HepG2 (cell line): Measurements from ENCODE around the gene DCUN1D2. TPM values are rescaled to one million over a fixed set of nuclear protein-coding genes. Genes with fewer than 3 reads are reported as not detected.

Experiments
- ATM ChIP-seq: fragments of 450-650 bp; IDR thresholded peaks from 2 replicates; pipeline ENCODE4 v1.7.1; 2017; ENCODE audit warnings: mild to moderate bottlenecking, borderline replicate concordance
- DBP ChIP-seq: sonication (generic); formaldehyde crosslinking; IDR thresholded peaks from 2 replicates; pipeline ENCODE4 v1.4.0; 2020; ENCODE audit warnings: missing genetic modification reagents; ENCODE audit errors: not compliant biosample characterization
- ERF ChIP-seq: IDR thresholded peaks from 2 replicates; pipeline ENCODE4 v1.6.1; 2018; ENCODE audit warnings: missing biosample characterization, missing genetic modification reagents
- GZF1 ChIP-seq: sonication (generic); formaldehyde crosslinking; IDR thresholded peaks from 2 replicates; pipeline ENCODE4 v1.5.1; 2020; ENCODE audit warnings: mild to moderate bottlenecking, missing genetic modification reagents
- MAFK ChIP-seq, 2 experiments: IDR thresholded peaks in 1 of 2; conservative IDR thresholded peaks in 1 of 2; 2 replicates each; pipeline ENCODE4 v1.6.1; 2011; ENCODE audit warnings: improper control_type of control experiment in 2 of 2, low read length in 2 of 2
- POGZ ChIP-seq: sonication (generic); formaldehyde crosslinking; IDR thresholded peaks from 2 replicates; pipeline ENCODE4 v1.4.0; 2020; ENCODE audit warnings: mild to moderate bottlenecking, missing genetic modification reagents
- RFX3 ChIP-seq: IDR thresholded peaks from 2 replicates; pipeline ENCODE4 v1.6.1; 2016; ENCODE audit warnings: missing biosample characterization, missing genetic modification reagents
- SIN3B ChIP-seq: fragments of 150-350 bp; IDR thresholded peaks from 2 replicates; pipeline ENCODE4 v1.6.1; 2014; ENCODE audit warnings: low read length
- STAT5B ChIP-seq: sonication (generic); formaldehyde crosslinking; IDR thresholded peaks from 2 replicates; pipeline ENCODE4 v1.4.0; 2020; ENCODE audit warnings: missing genetic modification reagents
- THAP11 ChIP-seq: IDR thresholded peaks from 2 replicates; pipeline ENCODE4 v1.6.1; 2016; ENCODE audit warnings: missing biosample characterization, missing genetic modification reagents
- THRA ChIP-seq: sonication (generic); formaldehyde crosslinking; IDR thresholded peaks from 2 replicates; pipeline ENCODE4 v1.4.0; 2020; ENCODE audit warnings: missing genetic modification reagents, borderline replicate concordance
- XBP1 ChIP-seq: sonication (generic); formaldehyde crosslinking; IDR thresholded peaks from 2 replicates; pipeline ENCODE4 v1.5.0; 2020; ENCODE audit warnings: missing genetic modification reagents
- ZBTB8A ChIP-seq: sonication (generic); formaldehyde crosslinking; IDR thresholded peaks from 2 replicates; pipeline ENCODE4 v1.4.0; 2020; ENCODE audit warnings: mild to moderate bottlenecking, low read depth, missing genetic modification reagents, borderline replicate concordance
- ZNF503 ChIP-seq: sonication (generic); formaldehyde crosslinking; IDR thresholded peaks from 2 replicates; pipeline ENCODE4 v1.4.0; 2020; ENCODE audit warnings: missing genetic modification reagents
- ZNF512 ChIP-seq: sonication (generic); formaldehyde crosslinking; IDR thresholded peaks from 2 replicates; pipeline ENCODE4 v1.4.0; 2020; ENCODE audit warnings: mild to moderate bottlenecking, missing genetic modification reagents
- ZNF543 ChIP-seq: sonication (generic); formaldehyde crosslinking; IDR thresholded peaks from 2 replicates; pipeline ENCODE4 v1.4.0; 2020; ENCODE audit warnings: mild to moderate bottlenecking, missing genetic modification reagents
- ZNF552 ChIP-seq: sonication (generic); formaldehyde crosslinking; IDR thresholded peaks from 2 replicates; pipeline ENCODE4 v1.9.0; 2022; ENCODE audit warnings: missing genetic modification reagents, mild to moderate bottlenecking, borderline replicate concordance
- ZNF577 ChIP-seq: sonication (generic); formaldehyde crosslinking; IDR thresholded peaks from 2 replicates; pipeline ENCODE4 v1.4.0; 2020; ENCODE audit warnings: mild to moderate bottlenecking, low read depth, missing genetic modification reagents, borderline replicate concordance
- ZNF672 ChIP-seq: sonication (generic); formaldehyde crosslinking; IDR thresholded peaks from 2 replicates; pipeline ENCODE4 v1.8.1; 2022; ENCODE audit warnings: missing genetic modification reagents
- ZNF674 ChIP-seq: sonication (generic); formaldehyde crosslinking; IDR thresholded peaks from 2 replicates; pipeline ENCODE4 v1.5.0; 2020; ENCODE audit warnings: low read depth, mild to moderate bottlenecking, missing genetic modification reagents
- ZNF839 ChIP-seq: sonication (generic); formaldehyde crosslinking; IDR thresholded peaks from 2 replicates; pipeline ENCODE4 v1.4.0; 2020; ENCODE audit warnings: missing genetic modification reagents, mild to moderate bottlenecking, borderline replicate concordance
- polyA plus RNA-seq, 8 experiments: library from polyadenylated mRNA; depleted of rRNA in 3 of 8; stranded (reverse) in 7 of 8; unstranded in 1 of 8; fragments of >200 nt; fragmentation: Illumina TruSeq in 4 of 8; extraction: Trizol in 4 of 8; gene quantifications; 2 replicates each; pipeline versions ENCODE4 v1.2.1 to v1.2.3, GENCODE V29; 2011 to 2016; ENCODE audit warnings: low read depth in 4 of 8, missing spikeins in 1 of 8, mixed read lengths in 1 of 8; ENCODE audit not compliant: insufficient read depth in 1 of 8
- total RNA-seq, 5 experiments: library from RNA; depleted of rRNA; stranded (reverse); fragments of >200 nt; fragmentation: Illumina TruSeq; extraction: Trizol; gene quantifications; 2 replicates each; pipeline ENCODE4 v1.2.3, GENCODE V29; 2016; ENCODE audit warnings: low read depth in 1 of 5

The DCUN1D2 gene
- total and polyA plus RNA-seq, 2 of the 13 experiments (the other 11 are each of a cell fraction or from before 2014, with no cell fraction given), result 9.1 to 9.6 TPM

GRCh38 chr13:113493315-113493951, 2.9 kb upstream of the DCUN1D2 start (continued):
- TF ChIP-seq ERF (CRISPR knock-in tag) (peak; percentile 46; the same call in 1 of the 2 replicates), THAP11 (peak; percentile 65), ZNF503 (CRISPR knock-in tag) (no peak), THRA (CRISPR knock-in tag) (no peak), ZNF672 (no peak), ZNF543 (CRISPR knock-in tag) (no peak), ZNF839 (CRISPR knock-in tag) (no peak), ZNF512 (CRISPR knock-in tag) (no peak), MAFK (conservative IDR thresholded peaks at IDR 0.05 in 1 of 2, IDR thresholded peaks at IDR 0.05 in 1 of 2; ENCODE audit: low read length in 2 of 2) (peak; percentile 81), RFX3 (CRISPR knock-in tag) (no peak), STAT5B (no peak), ZBTB8A (CRISPR knock-in tag) (no peak), ZNF577 (CRISPR knock-in tag) (no peak), XBP1 (CRISPR knock-in tag) (peak; percentile 80; the same call in 1 of the 2 replicates), ZNF674 (no peak), ATM (no peak), GZF1 (CRISPR knock-in tag) (no peak), DBP (CRISPR knock-in tag) (no peak), ZNF552 (CRISPR knock-in tag) (no peak), SIN3B (no peak), POGZ (CRISPR knock-in tag) (no peak)
